HG03571 (cell line): ENCODE measurements around the gene ELOVL6.
"Not testable (repeated sequence)": the region's sequence is repeated elsewhere in the genome, so short reads cannot be mapped to it uniquely, and the experiment has no call there.

Experiments used
- ATAC-seq: cut with Tn5 transposase; IDR thresholded peaks from one replicate; pipeline ENCODE4 v1.9.1; 2021; ENCODE audit not compliant: unreplicated experiment

Gene ELOVL6

GRCh38 chr4:110198435-110199416 is at the start of gene ELOVL6:
ELOVL6 (minus strand) TSS chr4:110198615; CDS start chr4:110198335, 280 bp downstream.
- peak; percentile 27 for ATAC-seq

GRCh38 chr4:110248100-110248499 is 49.7 kb upstream of the ELOVL6 start:
- ATAC-seq, result no peak

GRCh38 chr4:110247591-110247990 is 49.2 kb upstream of the ELOVL6 start:
- ATAC-seq, result no peak

GRCh38 chr4:110245577-110245976 is 47.2 kb upstream of the ELOVL6 start:
- ATAC-seq, result no peak

- ATAC-seq, result no peak
Observed at GRCh38 chr4:110236324-110236723, 37.9 kb upstream of the ELOVL6 start.

GRCh38 chr4:110233581-110233980 is 35.2 kb upstream of the ELOVL6 start:
- ATAC-seq, result not testable (repeated sequence)

- no peak for ATAC-seq
Observed at GRCh38 chr4:110231869-110232268, 33.5 kb upstream of the ELOVL6 start.

GRCh38 chr4:110229266-110229665 is 30.9 kb upstream of the ELOVL6 start:
- ATAC-seq, result no peak

- no peak for ATAC-seq
Observed at GRCh38 chr4:110224812-110225211, 26.4 kb upstream of the ELOVL6 start.

GRCh38 chr4:110224142-110224541 is 25.7 kb upstream of the ELOVL6 start:
- ATAC-seq, result no peak

- ATAC-seq, result not testable (repeated sequence)
Observed at GRCh38 chr4:110218935-110219334, 20.5 kb upstream of the ELOVL6 start.

- ATAC-seq, result not testable (repeated sequence)
Observed at GRCh38 chr4:110217181-110217580, 18.8 kb upstream of the ELOVL6 start.

- no peak for ATAC-seq
Observed at GRCh38 chr4:110216129-110216528, 17.7 kb upstream of the ELOVL6 start.

- ATAC-seq, result no peak
Observed at GRCh38 chr4:110211770-110212061, 13.3 kb upstream of the ELOVL6 start.

GRCh38 chr4:110211007-110211769 is 12.8 kb upstream of the ELOVL6 start:
- peak; percentile 79 for ATAC-seq

- no peak for ATAC-seq
Observed at GRCh38 chr4:110208419-110208818, 10.0 kb upstream of the ELOVL6 start.

GRCh38 chr4:110207233-110207632 is 8.8 kb upstream of the ELOVL6 start:
- ATAC-seq, result no peak

GRCh38 chr4:110202024-110202423 is 3.6 kb upstream of the ELOVL6 start:
- ATAC-seq, result no peak

- ATAC-seq, result no peak
Observed at GRCh38 chr4:110201502-110201901, 3.1 kb upstream of the ELOVL6 start.

- no peak for ATAC-seq
Observed at GRCh38 chr4:110200689-110201088, 2.3 kb upstream of the ELOVL6 start.

- ATAC-seq, result no peak
Observed at GRCh38 chr4:110198049-110198434, 373 bp downstream of the ELOVL6 start.

GRCh38 chr4:110197529-110198042 is 829 bp downstream of the ELOVL6 start:
- ATAC-seq, result no peak
